Measurements from ENCODE around the gene IGSF3.
A peak's percentile ranks its signal among the peaks of the same experiment; 100 is the strongest.

GRCh38 chr1:116569776-116570357 is 97.7 kb downstream of the IGSF3 start:
- TF ChIP-seq POLR2A (IDR thresholded peaks at IDR 0.05; ENCODE audit: low read depth, low read length): peak; percentile 55; the same call in 1 of the 2 replicates
- peak; percentile 62 for TF ChIP-seq POLR2AphosphoS5 (IDR thresholded peaks at IDR 0.05; ENCODE audit: low read depth, low read length)
